DOHH2 (cell line): ENCODE results near the gene UBE2N.

Experiments
- H3F3A ChIP-seq: fragments of 200-600 bp; sonication (generic), shearing (Covaris generic); 2 replicates; pipeline ENCODE4 v1.6.0; 2016; ENCODE audit warnings: antibody characterized with exemption, mild to moderate bottlenecking; ENCODE audit not compliant: control insufficient read depth, insufficient read depth
- H3K27ac ChIP-seq: fragments of 200-600 bp; sonication (generic); 2 replicates; pipeline ENCODE4 v1.5.1; 2014; ENCODE audit warnings: low read depth, mild to moderate bottlenecking, low read length, moderate library complexity
- H3K27me3 ChIP-seq: fragments of 200-600 bp; sonication (generic); 2 replicates; pipeline ENCODE4 v1.6.1; 2014; ENCODE audit warnings: mild to moderate bottlenecking, low read length, mixed read lengths; ENCODE audit not compliant: control insufficient read depth
- H3K36me3 ChIP-seq: fragments of 200-600 bp; sonication (generic); 2 replicates; pipeline ENCODE4 v1.6.1; 2014; ENCODE audit warnings: mild to moderate bottlenecking, low read length, moderate library complexity, mixed read lengths; ENCODE audit not compliant: control insufficient read depth
- H3K4me1 ChIP-seq: fragments of 200-600 bp; sonication (generic); 2 replicates; pipeline ENCODE4 v1.6.1; 2014; ENCODE audit warnings: mild to moderate bottlenecking, low read length, mixed read lengths; ENCODE audit not compliant: control insufficient read depth
- H3K4me2 ChIP-seq: fragments of 200-600 bp; sonication (generic); 2 replicates; pipeline ENCODE4 v1.6.0; 2014; ENCODE audit warnings: mild to moderate bottlenecking, low read length, moderate library complexity
- H3K4me3 ChIP-seq: fragments of 200-600 bp; sonication (generic); 2 replicates; pipeline ENCODE4 v1.5.1; 2014; ENCODE audit warnings: mild to moderate bottlenecking, low read length, mixed read lengths
- H3K79me2 ChIP-seq: fragments of 200-600 bp; sonication (generic); 2 replicates; pipeline ENCODE4 v1.6.1; 2014; ENCODE audit warnings: mild to moderate bottlenecking, low read length, mixed read lengths; ENCODE audit not compliant: control insufficient read depth
- H3K9me2 ChIP-seq: fragments of 200-600 bp; sonication (generic); replicated peaks from 2 replicates; pipeline ENCODE4 v1.6.1; 2014; ENCODE audit warnings: mild to moderate bottlenecking, low read length, mixed read lengths; ENCODE audit not compliant: control insufficient read depth
- H3K9me3 ChIP-seq: fragments of 200-600 bp; sonication (generic); 2 replicates; pipeline ENCODE4 v1.6.1; 2014; ENCODE audit warnings: antibody characterized with exemption, low read length, mixed read lengths; ENCODE audit not compliant: control insufficient read depth, insufficient read depth
- H4K20me1 ChIP-seq: fragments of 200-600 bp; sonication (generic); 2 replicates; pipeline ENCODE4 v1.6.0; 2014; ENCODE audit warnings: low read depth, mild to moderate bottlenecking, antibody characterized with exemption, low read length, moderate library complexity; ENCODE audit not compliant: control insufficient read depth, insufficient read depth
- EZH2phosphoT487 ChIP-seq: fragments of 200-600 bp; sonication (generic); IDR thresholded peaks from 2 replicates; pipeline ENCODE4 v1.6.1; 2017; ENCODE audit warnings: borderline replicate concordance, mild to moderate bottlenecking, antibody characterized with exemption, low read length, moderate library complexity, mixed read lengths
- TF ChIP-seq, protein P1 (sequence below): fragments of 200-600 bp; sonication (generic); IDR thresholded peaks from one replicate; pipeline ENCODE4 v1.5.1; 2014; ENCODE audit warnings: antibody characterized with exemption, mild to moderate bottlenecking, low read depth, low read length; ENCODE audit not compliant: poor library complexity, severe bottlenecking

The UBE2N gene, protein sequence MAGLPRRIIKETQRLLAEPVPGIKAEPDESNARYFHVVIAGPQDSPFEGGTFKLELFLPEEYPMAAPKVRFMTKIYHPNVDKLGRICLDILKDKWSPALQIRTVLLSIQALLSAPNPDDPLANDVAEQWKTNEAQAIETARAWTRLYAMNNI

GRCh38 chr12:93441617-93442410 lies at the start of gene UBE2N:
Gene UBE2N (minus strand): TSS chr12:93441947. CDS start chr12:93441884, 63 bp downstream.
- Histone ChIP-seq H4K20me1 (peaks cover 37% of the 10 kb centered on the region), H3K27ac (peak within 1 kb of the TSS; percentile 77), H3K4me3 (peak within 1 kb of the TSS; percentile 94), H3K9me3 (no peaks in the 10 kb centered on the region), H3F3A (peaks cover 3% of the 10 kb centered on the region; the same call in 1 of the 2 replicates), H3K36me3 (peaks cover 21% of the 10 kb centered on the region), H3K4me1 (peaks cover 52% of the 10 kb centered on the region), H3K27me3 (no peaks in the 10 kb centered on the region; the same call in 1 of the 2 replicates), H3K9me2 (no peaks in the 10 kb centered on the region), H3K4me2 (peak within 1 kb of the TSS; percentile 95), H3K79me2 (peaks cover 66% of the 10 kb centered on the region)
- TF ChIP-seq, protein P1, sequence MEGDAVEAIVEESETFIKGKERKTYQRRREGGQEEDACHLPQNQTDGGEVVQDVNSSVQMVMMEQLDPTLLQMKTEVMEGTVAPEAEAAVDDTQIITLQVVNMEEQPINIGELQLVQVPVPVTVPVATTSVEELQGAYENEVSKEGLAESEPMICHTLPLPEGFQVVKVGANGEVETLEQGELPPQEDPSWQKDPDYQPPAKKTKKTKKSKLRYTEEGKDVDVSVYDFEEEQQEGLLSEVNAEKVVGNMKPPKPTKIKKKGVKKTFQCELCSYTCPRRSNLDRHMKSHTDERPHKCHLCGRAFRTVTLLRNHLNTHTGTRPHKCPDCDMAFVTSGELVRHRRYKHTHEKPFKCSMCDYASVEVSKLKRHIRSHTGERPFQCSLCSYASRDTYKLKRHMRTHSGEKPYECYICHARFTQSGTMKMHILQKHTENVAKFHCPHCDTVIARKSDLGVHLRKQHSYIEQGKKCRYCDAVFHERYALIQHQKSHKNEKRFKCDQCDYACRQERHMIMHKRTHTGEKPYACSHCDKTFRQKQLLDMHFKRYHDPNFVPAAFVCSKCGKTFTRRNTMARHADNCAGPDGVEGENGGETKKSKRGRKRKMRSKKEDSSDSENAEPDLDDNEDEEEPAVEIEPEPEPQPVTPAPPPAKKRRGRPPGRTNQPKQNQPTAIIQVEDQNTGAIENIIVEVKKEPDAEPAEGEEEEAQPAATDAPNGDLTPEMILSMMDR = no peak
- no peak for TF ChIP-seq EZH2phosphoT487

GRCh38 chr12:93484315-93484981 lies 42.7 kb upstream of the UBE2N start:
- H3K27ac ChIP-seq = no peak overlapping the region

GRCh38 chr12:93483151-93483807 lies 41.5 kb upstream of the UBE2N start:
- no peaks in the 10 kb centered on the region for H4K20me1 ChIP-seq
- H3K4me1 ChIP-seq = no peaks in the 10 kb centered on the region
- no peak overlapping the region for H3K4me3 ChIP-seq
- H3K9me2 ChIP-seq = no peaks in the 10 kb centered on the region
- H3F3A ChIP-seq = no peaks in the 10 kb centered on the region
- H3K9me3 ChIP-seq = no peaks in the 10 kb centered on the region
- no peak overlapping the region for H3K4me2 ChIP-seq
- no peak overlapping the region for H3K27ac ChIP-seq
- H3K79me2 ChIP-seq = no peaks in the 10 kb centered on the region
- H3K27me3 ChIP-seq = no peaks in the 10 kb centered on the region
- peaks cover 65% of the 10 kb centered on the region for H3K36me3 ChIP-seq
- TF ChIP-seq, protein P1 = no peak
- no peak for TF ChIP-seq EZH2phosphoT487

More at GRCh38 chr12:93484315-93484981, 42.7 kb upstream of the UBE2N start:
- Histone ChIP-seq H3K4me2 (no peak overlapping the region), H3K36me3 (peaks cover 68% of the 10 kb centered on the region), H3F3A (no peaks in the 10 kb centered on the region), H3K9me3 (no peaks in the 10 kb centered on the region), H3K4me1 (no peaks in the 10 kb centered on the region), H3K27me3 (no peaks in the 10 kb centered on the region), H3K9me2 (no peaks in the 10 kb centered on the region), H4K20me1 (no peaks in the 10 kb centered on the region), H3K79me2 (no peaks in the 10 kb centered on the region), H3K4me3 (no peak overlapping the region)
- TF ChIP-seq, protein P1 = no peak
- TF ChIP-seq EZH2phosphoT487 = no peak
